K562 (cell line): ENCODE measurements around the gene NLGN4X. TPM values are rescaled to one million over a fixed set of nuclear protein-coding genes. Genes with fewer than 3 reads are reported as not detected.

Source experiments
- ATAC-seq: fragments of 200-7000 bp; cut with Tn5 transposase; 3 replicates; pipeline ENCODE4 v1.9.1; 2020; ENCODE audit warnings: moderate library complexity
- BruUV-seq: library from RNA; stranded (reverse); fragments of 400-500 nt; replicated peaks from 2 replicates; lab custom pipeline; 2021; lab: Mats Ljungman, UMichigan
- CTCF ChIA-PET: fragments of 300-600 bp; formaldehyde crosslinking; extraction: SDS; loops from one replicate; lab custom pipeline; 2021; ENCODE audit warnings: low intra/inter-chr PET ratio; lab: Yijun Ruan, JAX
- POLR2A ChIA-PET: fragments of 300-600, 350-650 bp; sonication (Branson Sonifier 250); formaldehyde crosslinking; extraction: SDS; loops from one replicate; lab custom pipeline; 2021; ENCODE audit warnings: antibody characterized with exemption, inconsistent platforms; lab: Yijun Ruan, JAX
- DNase-seq, 4 experiments: peaks; one replicate each; pipeline versions ENCODE4 v3.0.0 to v3.0.0-alpha.2; 2011 to 2018; ENCODE audit warnings: low spot score in 3 of 4, mixed read lengths in 3 of 4; ENCODE audit errors: extremely low read depth in 1 of 4
- FAIRE-seq: peaks from 2 replicates; lab custom pipeline; 2011; peaks lifted over from hg19 to GRCh38; lab: Jason Lieb, UNC
- H2AFZ ChIP-seq: 2 replicates; pipeline ENCODE4 v1.6.0; 2011; ENCODE audit warnings: low read depth, low read length, control low read depth, inconsistent platforms
- H3K27ac ChIP-seq: fragments of 200-600 bp; 3 replicates; pipeline ENCODE4 v1.8.0; 2011; ENCODE audit warnings: low read depth, mild to moderate bottlenecking, control low read depth, inconsistent platforms, low read length, moderate library complexity, mixed read lengths; ENCODE audit errors: extremely low read depth
- H3K27me3 ChIP-seq, 2 experiments: fragments of 300-600 bp in 1 of 2; 2 replicates in 1 of 2; 3 replicates in 1 of 2; pipeline versions ENCODE4 v1.6.0 to v1.8.0; 2011; ENCODE audit warnings: inconsistent platforms in 2 of 2, low read length in 2 of 2, mild to moderate bottlenecking in 1 of 2, mixed read lengths in 1 of 2, moderate library complexity in 1 of 2; ENCODE audit not compliant: control insufficient read depth in 2 of 2, insufficient read depth in 2 of 2
- H3K36me3 ChIP-seq: fragments of 300-600 bp; 3 replicates; pipeline ENCODE4 v1.8.0; 2011; ENCODE audit warnings: mild to moderate bottlenecking, low read length, inconsistent platforms; ENCODE audit not compliant: control insufficient read depth, insufficient read depth
- H3K4me1 ChIP-seq, 2 experiments: fragments of 200-600 bp in 1 of 2; replicated peaks in 1 of 2; 2 replicates in 1 of 2; 3 replicates in 1 of 2; pipeline versions ENCODE4 v1.5.1 to v1.8.0; 2011; ENCODE audit warnings: inconsistent platforms in 2 of 2, low read length in 2 of 2, mild to moderate bottlenecking in 1 of 2, mixed read lengths in 1 of 2, moderate library complexity in 1 of 2; ENCODE audit not compliant: control insufficient read depth in 2 of 2, insufficient read depth in 2 of 2
- H3K4me2 ChIP-seq: 2 replicates; pipeline ENCODE4 v1.6.1; 2011; ENCODE audit warnings: low read length, control low read depth, inconsistent platforms, mixed read lengths; ENCODE audit not compliant: insufficient read depth
- H3K4me3 ChIP-seq: fragments of 200-600 bp; sonication (generic), shearing (Covaris generic); 2 replicates; pipeline ENCODE4 v1.5.1; 2016; ENCODE audit warnings: control low read depth, inconsistent platforms
- H3K79me2 ChIP-seq: fragments of 200-600 bp; 3 replicates; pipeline ENCODE4 v1.8.0; 2011; ENCODE audit warnings: low read length, inconsistent platforms; ENCODE audit not compliant: control insufficient read depth, insufficient read depth
- H3K9ac ChIP-seq, 2 experiments: 2 replicates each; pipeline versions ENCODE4 v1.6.0 to v1.6.1; 2011; ENCODE audit warnings: low read depth in 2 of 2, low read length in 2 of 2, control low read depth in 1 of 2, inconsistent platforms in 1 of 2, mild to moderate bottlenecking in 1 of 2, mixed read lengths in 1 of 2; ENCODE audit not compliant: insufficient read depth in 1 of 2
- H3K9me1 ChIP-seq: one replicate; pipeline ENCODE4 v1.6.0; 2011; ENCODE audit warnings: inconsistent platforms, mild to moderate bottlenecking, low read length, moderate library complexity; ENCODE audit not compliant: control insufficient read depth, insufficient read depth
- H3K9me3 ChIP-seq: replicated peaks from 2 replicates; pipeline ENCODE4 v1.5.1; 2011; ENCODE audit warnings: low read depth, low read length, inconsistent platforms; ENCODE audit not compliant: control insufficient read depth, insufficient read depth
- H4K20me1 ChIP-seq: replicated peaks from 2 replicates; pipeline ENCODE4 v1.6.1; 2011; ENCODE audit warnings: low read length, inconsistent platforms, mixed read lengths; ENCODE audit not compliant: control insufficient read depth, insufficient read depth
- CCAR2 ChIP-seq: fragments of 200-400 bp; formaldehyde crosslinking; IDR thresholded peaks from 2 replicates; pipeline ENCODE4 v1.6.1; 2017; ENCODE audit warnings: mild to moderate bottlenecking, low read depth, low read length
- CHD1 ChIP-seq: fragments of 200-600 bp; sonication (generic); IDR thresholded peaks from one replicate; pipeline ENCODE4 v1.6.1; 2012; ENCODE audit warnings: mild to moderate bottlenecking, moderate library complexity, low read length, inconsistent platforms
- E2F3 ChIP-seq: fragments of 250-450 bp; sonication (Bioruptor Pico); IDR thresholded peaks from 2 replicates; pipeline ENCODE4 v1.4.0; 2020; ENCODE audit warnings: mild to moderate bottlenecking
- E2F6 ChIP-seq, 2 experiments: IDR thresholded peaks; 2 replicates each; pipeline ENCODE4 v1.6.1; 2011; ENCODE audit warnings: borderline replicate concordance in 1 of 2, control low read depth in 1 of 2, low read depth in 1 of 2, low read length in 1 of 2, mild to moderate bottlenecking in 1 of 2, mixed read lengths in 1 of 2, moderate library complexity in 1 of 2; ENCODE audit not compliant: insufficient read depth in 1 of 2, insufficient read length in 1 of 2, poor library complexity in 1 of 2, severe bottlenecking in 1 of 2; ENCODE audit errors: extremely low read depth in 1 of 2
- ETS2 ChIP-seq: IDR thresholded peaks from 2 replicates; pipeline ENCODE4 v1.6.1; 2016; ENCODE audit warnings: borderline replicate concordance, missing genetic modification characterization, mild to moderate bottlenecking, moderate library complexity, missing compliant biosample characterization; ENCODE audit not compliant: poor library complexity, severe bottlenecking
- ETV6 ChIP-seq, 3 experiments: fragments of 150-350 bp in 1 of 3; sonication (generic) in 1 of 3; formaldehyde crosslinking in 1 of 3; IDR thresholded peaks; 2 replicates each; pipeline versions ENCODE4 v1.6.1 to v1.8.0; 2014 to 2022; ENCODE audit warnings: borderline replicate concordance in 2 of 3, low read depth in 2 of 3, antibody characterized with exemption in 1 of 3, low read length in 1 of 3, mild to moderate bottlenecking in 1 of 3, missing genetic modification reagents in 1 of 3
- NR1H2 ChIP-seq: sonication (generic); formaldehyde crosslinking; IDR thresholded peaks from 2 replicates; pipeline ENCODE4 v1.4.0; 2020; ENCODE audit warnings: mild to moderate bottlenecking, missing genetic modification reagents
- PATZ1 ChIP-seq: fragments of 250-450 bp; sonication (Bioruptor Pico); IDR thresholded peaks from 2 replicates; pipeline ENCODE4 v1.5.0; 2020; ENCODE audit warnings: mild to moderate bottlenecking, borderline replicate concordance
- PPARD ChIP-seq: fragments of 250-450 bp; sonication (Bioruptor Pico); IDR thresholded peaks from 2 replicates; pipeline ENCODE4 v1.8.0; 2022; ENCODE audit warnings: inconsistent platforms, mild to moderate bottlenecking, moderate library complexity
- SAFB ChIP-seq: fragments of 200-400 bp; formaldehyde crosslinking; IDR thresholded peaks from 2 replicates; pipeline ENCODE4 v1.6.1; 2017; ENCODE audit warnings: low read depth, low read length, borderline replicate concordance
- SP2 ChIP-seq: IDR thresholded peaks from 2 replicates; pipeline ENCODE4 v1.6.1; 2011; ENCODE audit warnings: mild to moderate bottlenecking, low read depth, low read length, moderate library complexity; ENCODE audit not compliant: poor library complexity, severe bottlenecking; ENCODE audit errors: extremely low read depth
- STAG1 ChIP-seq: sonication (generic); formaldehyde crosslinking; IDR thresholded peaks from 2 replicates; pipeline ENCODE4 v1.5.0; 2020; ENCODE audit warnings: missing genetic modification reagents, borderline replicate concordance
- ZKSCAN3 ChIP-seq: fragments of 250-450 bp; sonication (Bioruptor Pico); IDR thresholded peaks from 2 replicates; pipeline ENCODE4 v1.4.0; 2020
- ZNF79 ChIP-seq: fragments of 250-450 bp; sonication (Bioruptor Pico); IDR thresholded peaks from 2 replicates; pipeline ENCODE4 v1.4.0; 2020; ENCODE audit warnings: low read depth, mild to moderate bottlenecking, moderate library complexity
- in situ Hi-C: fragments of 300-500 bp; cut with MboI; formaldehyde crosslinking; loops from 4 replicates; pipeline ENCODE4 v1.15.0; 2018; ENCODE audit warnings: inconsistent platforms, mixed read lengths
- intact Hi-C: fragments of 100-400 bp; cut with micrococcal nuclease; formaldehyde crosslinking; loops from 2 replicates; pipeline ENCODE4 v1.14.2; 2022
- polyA plus RNA-seq, 8 experiments: library from polyadenylated mRNA; depleted of rRNA in 4 of 8; stranded (reverse) in 5 of 8; unstranded in 3 of 8; fragments of >200 nt; fragmentation: Nextera tagmentation in 2 of 8; fragmentation: Illumina TruSeq in 1 of 8; extraction: Ambion mirVana in 2 of 8; extraction: Trizol in 1 of 8; gene quantifications; 2 replicates each; pipeline versions ENCODE4 v1.2.1 to v1.2.3, GENCODE V29; 2011 to 2014; ENCODE audit warnings: inconsistent platforms in 1 of 8, missing spikeins in 1 of 8
- total RNA-seq, 7 experiments: library from RNA; depleted of rRNA in 6 of 7; stranded (reverse); fragments of >200 nt in 6 of 7; fragmentation: Illumina TruSeq in 2 of 7; extraction: Trizol in 2 of 7; gene quantifications; 2 replicates each; pipeline versions ENCODE4 v1.2.1 to v1.2.3, GENCODE V29; 2011 to 2021; ENCODE audit warnings: low replicate concordance in 1 of 7

Gene NLGN4X
- total and polyA plus RNA-seq, 9 of the 15 experiments (the other 6 are each of a cell fraction or from before 2014, with no cell fraction given), result 0.07 TPM; not detected in 8

GRCh38 chrX:6131287-6131686, 97.4 kb downstream of the NLGN4X start:
- no peak for FAIRE-seq

More at GRCh38 chrX:6131287-6131686, 97.4 kb downstream of the NLGN4X start:
- Histone ChIP-seq H3K27ac (no peak overlapping the region), H3K4me3 (no peak overlapping the region), H3K79me2 (no peaks in the 10 kb centered on the region), H3K9me1 (no peaks in the 10 kb centered on the region), H2AFZ (no peak overlapping the region), H3K4me2 (no peak overlapping the region), H3K9me3 (no peaks in the 10 kb centered on the region; the same call in 1 of the 2 replicates), H3K9ac (no peak overlapping the region), H3K27me3 (no peaks in the 10 kb centered on the region), H3K4me1 (no peaks in the 10 kb centered on the region), H3K36me3 (no peaks in the 10 kb centered on the region), H4K20me1 (no peaks in the 10 kb centered on the region)
- DNase-seq, result no peak
- intact Hi-C loops (no loop called here), in situ Hi-C loops (no loop called here)
- CTCF ChIA-PET, result no interaction called here
- TF ChIP-seq ZKSCAN3 (CRISPR knock-in tag), result no peak
- no peak for TF ChIP-seq PPARD (CRISPR knock-in tag)
- TF ChIP-seq E2F3, result no peak
- TF ChIP-seq CCAR2, result no peak
- TF ChIP-seq PATZ1, result no peak
- TF ChIP-seq ETV6 (IDR thresholded peaks at IDR 0.05; ENCODE audit: borderline replicate concordance in 1 of 2, low read depth in 2 of 2, low read length in 1 of 2), result no peak
- TF ChIP-seq ETV6 (CRISPR knock-in tag; IDR thresholded peaks at IDR 0.05; ENCODE audit: borderline replicate concordance), result no peak
- TF ChIP-seq STAG1 (CRISPR knock-in tag), result no peak
- TF ChIP-seq SAFB, result no peak
- no peak for TF ChIP-seq ETS2 (tag)
- TF ChIP-seq NR1H2 (CRISPR knock-in tag), result no peak
- no peak for TF ChIP-seq E2F6 (IDR thresholded peaks at IDR 0.05; ENCODE audit: borderline replicate concordance in 1 of 2, extremely low read depth in 1 of 2, insufficient read depth in 1 of 2, insufficient read length in 1 of 2, low read depth in 1 of 2, low read length in 1 of 2, poor library complexity in 1 of 2, severe bottlenecking in 1 of 2)
- no peak for TF ChIP-seq ZNF79 (CRISPR knock-in tag)
- TF ChIP-seq SP2, result no peak
- TF ChIP-seq CHD1, result no peak
- ATAC-seq, result no peak
- POLR2A ChIA-PET, result no interaction called here
- no TSS peak for BruUV-seq
